ENCODE measurements around the gene TMEM190.
"Not testable (repeated sequence)": the region's sequence is repeated elsewhere in the genome, so short reads cannot be mapped to it uniquely, and the experiment has no call there.

The TMEM190 gene

GRCh38 chr19:55402509-55402908, 25.9 kb downstream of the TMEM190 start:
- no peaks in the 10 kb centered on the region for H3K9me3 Mint-ChIP-seq
- H3K27me3 Mint-ChIP-seq (ENCODE audit: low read depth), result no peaks in the 10 kb centered on the region
- H3K27ac Mint-ChIP-seq, result peak overlapping the region in 1 of 3 experiments; percentile 9
- no peak overlapping the region for H3K4me3 Mint-ChIP-seq
- peaks cover 32% of the 10 kb centered on the region for H3K4me1 Mint-ChIP-seq
- peaks cover 51% of the 10 kb centered on the region for H3K36me3 Mint-ChIP-seq (ENCODE audit: low read depth)
- no peak for TF ChIP-seq CTCF (IDR thresholded peaks at IDR 0.05; ENCODE audit: unreplicated experiment in 3 of 3)

- peaks cover 5% of the 10 kb centered on the region for H3K9me3 Mint-ChIP-seq
- H3K27ac Mint-ChIP-seq, result peak overlapping the region; percentile 16 to 50 (median 39)
- H3K4me3 Mint-ChIP-seq, result peak overlapping the region; percentile 91 to 97 (median 97)
- H3K4me1 Mint-ChIP-seq, result peaks cover 30% of the 10 kb centered on the region
- peaks cover 6% of the 10 kb centered on the region for H3K27me3 Mint-ChIP-seq (ENCODE audit: low read depth)
- H3K36me3 Mint-ChIP-seq (ENCODE audit: low read depth), result peaks cover 41% of the 10 kb centered on the region
- no peak for TF ChIP-seq CTCF (IDR thresholded peaks at IDR 0.05; ENCODE audit: unreplicated experiment in 3 of 3)
Measured at GRCh38 chr19:55405638-55406037, 29.0 kb downstream of the TMEM190 start.

GRCh38 chr19:55406091-55406825, 29.6 kb downstream of the TMEM190 start:
- Mint-ChIP-seq H3K9me3 (peaks cover 5% of the 10 kb centered on the region), H3K4me1 (peaks cover 30% of the 10 kb centered on the region), H3K4me3 (peak overlapping the region; percentile 91 to 97 (median 97)), H3K27ac (peak overlapping the region; percentile 16 to 50 (median 39)), H3K36me3 (ENCODE audit: low read depth) (peaks cover 38% of the 10 kb centered on the region), H3K27me3 (ENCODE audit: low read depth) (peaks cover 9% of the 10 kb centered on the region)
- no peak for TF ChIP-seq CTCF (IDR thresholded peaks at IDR 0.05; ENCODE audit: unreplicated experiment in 3 of 3)

- Mint-ChIP-seq H3K4me1 (peaks cover 30% of the 10 kb centered on the region), H3K27me3 (ENCODE audit: low read depth) (peaks cover 9% of the 10 kb centered on the region), H3K27ac (peak overlapping the region; percentile 33 to 99 (median 50)), H3K36me3 (ENCODE audit: low read depth) (peaks cover 34% of the 10 kb centered on the region), H3K9me3 (peaks cover 5% of the 10 kb centered on the region), H3K4me3 (peak overlapping the region; percentile 91 to 97 (median 97))
- TF ChIP-seq CTCF (IDR thresholded peaks at IDR 0.05; ENCODE audit: unreplicated experiment in 3 of 3), result no peak
Measured at GRCh38 chr19:55406826-55407549, 30.4 kb downstream of the TMEM190 start.

GRCh38 chr19:55407550-55407799, 30.8 kb downstream of the TMEM190 start, which contains the start of gene UBE2S:
TSS of gene UBE2S (minus strand) at chr19:55407788. CDS start at chr19:55407589, 199 bp downstream.
- H3K27me3 Mint-ChIP-seq (ENCODE audit: low read depth); H3K9me3 Mint-ChIP-seq: not testable (repeated sequence)
- H3K27ac Mint-ChIP-seq, result peak within 1 kb of the TSS; percentile 99 to 100 (median 99)
- H3K36me3 Mint-ChIP-seq (ENCODE audit: low read depth), result peaks cover 30% of the 10 kb centered on the region
- H3K4me1 Mint-ChIP-seq, result peaks cover 30% of the 10 kb centered on the region
- peak within 1 kb of the TSS; percentile 91 to 97 (median 97) for H3K4me3 Mint-ChIP-seq

- no peak for TF ChIP-seq CTCF (IDR thresholded peaks at IDR 0.05; ENCODE audit: unreplicated experiment in 3 of 3)
- peaks cover 30% of the 10 kb centered on the region for H3K4me1 Mint-ChIP-seq
- H3K27me3 Mint-ChIP-seq (ENCODE audit: low read depth), result peaks cover 9% of the 10 kb centered on the region
- peaks cover 5% of the 10 kb centered on the region for H3K9me3 Mint-ChIP-seq
- H3K36me3 Mint-ChIP-seq (ENCODE audit: low read depth), result peaks cover 25% of the 10 kb centered on the region
- H3K4me3 Mint-ChIP-seq, result peak overlapping the region; percentile 91 to 97 (median 97)
- peak overlapping the region; percentile 99 to 100 (median 99) for H3K27ac Mint-ChIP-seq
Measured at GRCh38 chr19:55407800-55408532, 31.3 kb downstream of the TMEM190 start.
